NB4 (cell line): ENCODE results near the gene OR2D3.

Experiments
- MYC ChIP-seq: IDR thresholded peaks from 2 replicates; pipeline ENCODE4 v1.6.1; 2011; ENCODE audit warnings: low read depth, low read length
- POLR2A ChIP-seq: IDR thresholded peaks from 2 replicates; pipeline ENCODE4 v1.6.1; 2011; ENCODE audit warnings: mild to moderate bottlenecking; ENCODE audit not compliant: insufficient read length; ENCODE audit errors: extremely low read depth
- TF ChIP-seq, protein P1 (sequence below): IDR thresholded peaks from one replicate; pipeline ENCODE4 v1.5.1; 2012; ENCODE audit warnings: low read depth, low read length
- TF ChIP-seq, protein P2 (sequence below): IDR thresholded peaks from 2 replicates; pipeline ENCODE4 v1.6.1; 2011; ENCODE audit warnings: low read depth, low read length

GRCh38 chr11:6894097-6894496, 26.7 kb upstream of the OR2D3 start:
- TF ChIP-seq, protein P1, sequence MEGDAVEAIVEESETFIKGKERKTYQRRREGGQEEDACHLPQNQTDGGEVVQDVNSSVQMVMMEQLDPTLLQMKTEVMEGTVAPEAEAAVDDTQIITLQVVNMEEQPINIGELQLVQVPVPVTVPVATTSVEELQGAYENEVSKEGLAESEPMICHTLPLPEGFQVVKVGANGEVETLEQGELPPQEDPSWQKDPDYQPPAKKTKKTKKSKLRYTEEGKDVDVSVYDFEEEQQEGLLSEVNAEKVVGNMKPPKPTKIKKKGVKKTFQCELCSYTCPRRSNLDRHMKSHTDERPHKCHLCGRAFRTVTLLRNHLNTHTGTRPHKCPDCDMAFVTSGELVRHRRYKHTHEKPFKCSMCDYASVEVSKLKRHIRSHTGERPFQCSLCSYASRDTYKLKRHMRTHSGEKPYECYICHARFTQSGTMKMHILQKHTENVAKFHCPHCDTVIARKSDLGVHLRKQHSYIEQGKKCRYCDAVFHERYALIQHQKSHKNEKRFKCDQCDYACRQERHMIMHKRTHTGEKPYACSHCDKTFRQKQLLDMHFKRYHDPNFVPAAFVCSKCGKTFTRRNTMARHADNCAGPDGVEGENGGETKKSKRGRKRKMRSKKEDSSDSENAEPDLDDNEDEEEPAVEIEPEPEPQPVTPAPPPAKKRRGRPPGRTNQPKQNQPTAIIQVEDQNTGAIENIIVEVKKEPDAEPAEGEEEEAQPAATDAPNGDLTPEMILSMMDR, result no peak
- TF ChIP-seq MYC (no peak), POLR2A (no peak)
- TF ChIP-seq, protein P2, sequence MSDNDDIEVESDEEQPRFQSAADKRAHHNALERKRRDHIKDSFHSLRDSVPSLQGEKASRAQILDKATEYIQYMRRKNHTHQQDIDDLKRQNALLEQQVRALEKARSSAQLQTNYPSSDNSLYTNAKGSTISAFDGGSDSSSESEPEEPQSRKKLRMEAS, result no peak
